Astrocyte (in vitro differentiated cells and primary cell): ENCODE results near the gene UBR3.

ENCODE experiments used
- CTCF ChIP-seq: IDR thresholded peaks from 2 replicates; pipeline ENCODE4 v1.5.1; 2011; ENCODE audit warnings: low read depth, mild to moderate bottlenecking, inconsistent platforms, low read length, moderate library complexity; ENCODE audit not compliant: insufficient read depth
- EZH2 ChIP-seq: IDR thresholded peaks from 2 replicates; pipeline ENCODE4 v1.6.1; 2012; ENCODE audit warnings: mild to moderate bottlenecking, low read length, inconsistent platforms; ENCODE audit not compliant: insufficient read depth

- TF ChIP-seq CTCF (no peak), EZH2 (no peak)
Observed at GRCh38 chr2:169946546-169946945, 119.3 kb downstream of the UBR3 start.
